Posterior vena cava (tissue), 2 donors: Measurements from ENCODE around the gene C12orf76. TPM values are rescaled to one million over a fixed set of nuclear protein-coding genes. Genes with fewer than 3 reads are reported as not detected.
"Not testable (repeated sequence)": the region's sequence is repeated elsewhere in the genome, so short reads cannot be mapped to it uniquely, and the experiment has no call there.

Source experiments
- DNase-seq: peaks from one replicate; pipeline ENCODE4 v3.0.0-alpha.2; 2020; ENCODE audit warnings: low spot score
- intact Hi-C, 2 donors: fragments of 100-400 bp; cut with DNase I; formaldehyde crosslinking; loops; one replicate each; pipeline versions ENCODE4 v1.14.1 to v1.14.2; 2022 to 2023
- total RNA-seq, 2 donors: library from RNA; stranded (reverse); fragmentation: NEBNext Ultra II Directional; extraction: Animal tissue kit (Norgen Biotek cat#: 25700); gene quantifications; one replicate each; pipeline ENCODE4 v1.2.1, GENCODE V29; 2021
- donor health status: DM: yes; HTN: yes; CAD: no.
- donor health status: DM: yes; HTN: yes; CAD: no.

C12orf76 gene
- total RNA-seq, 2 donors from 2014 or later, result 6.7 to 9.2 TPM

GRCh38 chr12:110068654-110069053 is 20.3 kb upstream of the C12orf76 start:
- DNase-seq, result peak; percentile 1
- intact Hi-C loops, result loop anchor here in 1 of 2 donors (5.0 kb wide), 1 partner anchor 1156 kb away; no protein-coding TSS in a partner anchor

GRCh38 chr12:110068115-110068514 is 19.8 kb upstream of the C12orf76 start:
- intact Hi-C loops, result loop anchor here in 1 of 2 donors (5.0 kb wide), 1 partner anchor 1156 kb away; no protein-coding TSS in a partner anchor
- not testable (repeated sequence) for DNase-seq

- intact Hi-C loops, result loop anchor here in 1 of 2 donors (5.0 kb wide), 1 partner anchor 1155 kb away; no protein-coding TSS in a partner anchor
- DNase-seq, result peak; percentile 42
These were observed 19.2 kb upstream of the C12orf76 start for GRCh38 chr12:110067531-110067930.

GRCh38 chr12:110065540-110065939 is 17.2 kb upstream of the C12orf76 start:
- no peak for DNase-seq
- intact Hi-C loops, result loop anchor here in 1 of 2 donors (5.0 kb wide), 1 partner anchor 1153 kb away; no protein-coding TSS in a partner anchor

GRCh38 chr12:110062241-110062640 is 13.9 kb upstream of the C12orf76 start:
- intact Hi-C loops, result no loop called here
- DNase-seq, result no peak

- intact Hi-C loops, result no loop called here
- no peak for DNase-seq
These were observed 11.3 kb upstream of the C12orf76 start for GRCh38 chr12:110059651-110060000.

GRCh38 chr12:110058875-110059615 is 10.7 kb upstream of the C12orf76 start:
- intact Hi-C loops, result no loop called here
- DNase-seq, result no peak

GRCh38 chr12:110056643-110057042 is 8.3 kb upstream of the C12orf76 start:
- DNase-seq, intact Hi-C loops: not testable (repeated sequence)

- intact Hi-C loops, DNase-seq: not testable (repeated sequence)
These were observed 7.3 kb upstream of the C12orf76 start for GRCh38 chr12:110055375-110056352.

- no peak for DNase-seq
- intact Hi-C loops, result no loop called here
These were observed 2.6 kb upstream of the C12orf76 start for GRCh38 chr12:110050927-110051326.

- intact Hi-C loops, DNase-seq: not testable (repeated sequence)
These were observed 1.3 kb upstream of the C12orf76 start for GRCh38 chr12:110049666-110050065.

- intact Hi-C loops, DNase-seq: not testable (repeated sequence)
These were observed 712 bp upstream of the C12orf76 start for GRCh38 chr12:110049034-110049433.

- intact Hi-C loops, result no loop called here
- no peak for DNase-seq
These were observed 903 bp downstream of the C12orf76 start for GRCh38 chr12:110047297-110047940.

GRCh38 chr12:110046451-110047187 is 1.7 kb downstream of the C12orf76 start:
- intact Hi-C loops, result no loop called here
- DNase-seq, result no peak

GRCh38 chr12:110042264-110042663 is 6.1 kb downstream of the C12orf76 start:
- intact Hi-C loops, result no loop called here
- no peak for DNase-seq

GRCh38 chr12:110039085-110039807 is 9.1 kb downstream of the C12orf76 start:
- intact Hi-C loops, result no loop called here
- no peak for DNase-seq

- intact Hi-C loops, result no loop called here
- no peak for DNase-seq
These were observed 9.6 kb downstream of the C12orf76 start for GRCh38 chr12:110038741-110039084.

- intact Hi-C loops, result no loop called here
- DNase-seq, result no peak
These were observed 11.0 kb downstream of the C12orf76 start for GRCh38 chr12:110037315-110037714.
